ENCODE results near the gene SH3GL3.

SH3GL3 gene

GRCh38 chr15:83462026-83462425 is 14.9 kb downstream of the SH3GL3 start:
- no peak for ATAC-seq
- TF ChIP-seq BACH2 (CRISPR knock-in tag; IDR thresholded peaks at IDR 0.05; ENCODE audit: borderline replicate concordance) (no peak), ZNF70 (CRISPR knock-in tag; IDR thresholded peaks at IDR 0.05) (no peak), ZC3H10 (CRISPR knock-in tag; IDR thresholded peaks at IDR 0.05) (no peak), ISL1 (CRISPR knock-in tag; IDR thresholded peaks at IDR 0.05) (no peak), TCF4 (CRISPR knock-in tag; IDR thresholded peaks at IDR 0.05; ENCODE audit: borderline replicate concordance) (no peak), POU6F1 (CRISPR knock-in tag; IDR thresholded peaks at IDR 0.05; ENCODE audit: borderline replicate concordance, low read depth) (no peak), RARB (CRISPR knock-in tag; IDR thresholded peaks at IDR 0.05) (no peak), ZFP3 (CRISPR knock-in tag; IDR thresholded peaks at IDR 0.05) (no peak), ZNF565 (CRISPR knock-in tag; conservative IDR thresholded peaks at IDR 0.05; ENCODE audit: low read depth) (no peak), PPARA (CRISPR knock-in tag; IDR thresholded peaks at IDR 0.05; ENCODE audit: borderline replicate concordance) (no peak), ESRRG (CRISPR knock-in tag; IDR thresholded peaks at IDR 0.05) (no peak), TSHZ2 (CRISPR knock-in tag; IDR thresholded peaks at IDR 0.05) (no peak), GLIS3 (CRISPR knock-in tag; IDR thresholded peaks at IDR 0.05) (no peak), OSR1 (CRISPR knock-in tag; IDR thresholded peaks at IDR 0.05) (no peak), ZNF8 (CRISPR knock-in tag; IDR thresholded peaks at IDR 0.05) (no peak), CREB5 (CRISPR knock-in tag; IDR thresholded peaks at IDR 0.05; ENCODE audit: low read depth) (no peak)

GRCh38 chr15:83462953-83463433 is 15.9 kb downstream of the SH3GL3 start:
- TF ChIP-seq CSDC2 (CRISPR knock-in tag; IDR thresholded peaks at IDR 0.05) (no peak), TCF4 (CRISPR knock-in tag; IDR thresholded peaks at IDR 0.05; ENCODE audit: borderline replicate concordance) (no peak), ZNF70 (CRISPR knock-in tag; IDR thresholded peaks at IDR 0.05) (no peak), PATZ1 (CRISPR knock-in tag; IDR thresholded peaks at IDR 0.05; ENCODE audit: borderline replicate concordance) (no peak), ZFP30 (CRISPR knock-in tag; IDR thresholded peaks at IDR 0.05) (no peak), TSHZ2 (CRISPR knock-in tag; IDR thresholded peaks at IDR 0.05) (no peak), ZFP3 (CRISPR knock-in tag; IDR thresholded peaks at IDR 0.05) (no peak), POU6F1 (CRISPR knock-in tag; IDR thresholded peaks at IDR 0.05; ENCODE audit: borderline replicate concordance, low read depth) (no peak), CREB5 (CRISPR knock-in tag; IDR thresholded peaks at IDR 0.05; ENCODE audit: low read depth) (no peak), TOX (CRISPR knock-in tag; IDR thresholded peaks at IDR 0.05; ENCODE audit: borderline replicate concordance) (no peak), PPARA (CRISPR knock-in tag; IDR thresholded peaks at IDR 0.05; ENCODE audit: borderline replicate concordance) (no peak)
- no peak for ATAC-seq
